Activated CD8-positive, alpha-beta T cell treated with anti-CD3 and anti-CD28 coated beads, Interleukin-2, amount 10 ng/mL, durations not matched to agents 7 days and 5 days (primary cell): ENCODE results near the gene COA6. TPM values are rescaled to one million over a fixed set of nuclear protein-coding genes. Genes with fewer than 3 reads are reported as not detected.

Experiments
- ATAC-seq: fragments of 150-1000 bp; cut with Tn5 transposase; one replicate; pipeline ENCODE4 v1.10.0; 2021; ENCODE audit warnings: moderate library complexity
- CTCF ChIA-PET: fragments of 350-600 bp; sonication (Branson Sonifier 250); formaldehyde crosslinking; loops from one replicate; lab custom pipeline; 2021; ENCODE audit warnings: antibody characterized with exemption; lab: Charles Lee
- POLR2A ChIA-PET: fragments of 350-600 bp; sonication (Branson Sonifier 250); formaldehyde crosslinking; loops from one replicate; lab custom pipeline; 2021; ENCODE audit warnings: antibody characterized with exemption; lab: Charles Lee
- DNase-seq: peaks from one replicate; pipeline ENCODE4 v3.0.0-alpha.2; 2020
- H3K27ac Mint-ChIP-seq: one replicate; pipeline ENCODE4 v1.8.0; 2021; ENCODE audit warnings: mild to moderate bottlenecking, mixed read lengths
- H3K27me3 Mint-ChIP-seq: one replicate; pipeline ENCODE4 v1.8.0; 2021; ENCODE audit warnings: low read depth, mixed read lengths
- H3K36me3 Mint-ChIP-seq: one replicate; pipeline ENCODE4 v1.8.0; 2021; ENCODE audit warnings: low read depth, mixed read lengths
- H3K4me1 Mint-ChIP-seq: one replicate; pipeline ENCODE4 v1.8.0; 2021; ENCODE audit warnings: low read depth, mixed read lengths
- H3K4me3 Mint-ChIP-seq: one replicate; pipeline ENCODE4 v1.8.0; 2021; ENCODE audit warnings: mild to moderate bottlenecking, mixed read lengths
- H3K9me3 Mint-ChIP-seq: one replicate; pipeline ENCODE4 v1.8.0; 2022; ENCODE audit warnings: mixed read lengths; ENCODE audit not compliant: insufficient read depth
- total RNA-seq, 2 experiments: library from RNA; stranded (reverse); gene quantifications; one replicate each; pipeline ENCODE4 v1.2.3, GENCODE V29; 2021

The COA6 gene
- 10 to 100 TPM; 39.2 to 40.0 TPM for total RNA-seq

DNA sequence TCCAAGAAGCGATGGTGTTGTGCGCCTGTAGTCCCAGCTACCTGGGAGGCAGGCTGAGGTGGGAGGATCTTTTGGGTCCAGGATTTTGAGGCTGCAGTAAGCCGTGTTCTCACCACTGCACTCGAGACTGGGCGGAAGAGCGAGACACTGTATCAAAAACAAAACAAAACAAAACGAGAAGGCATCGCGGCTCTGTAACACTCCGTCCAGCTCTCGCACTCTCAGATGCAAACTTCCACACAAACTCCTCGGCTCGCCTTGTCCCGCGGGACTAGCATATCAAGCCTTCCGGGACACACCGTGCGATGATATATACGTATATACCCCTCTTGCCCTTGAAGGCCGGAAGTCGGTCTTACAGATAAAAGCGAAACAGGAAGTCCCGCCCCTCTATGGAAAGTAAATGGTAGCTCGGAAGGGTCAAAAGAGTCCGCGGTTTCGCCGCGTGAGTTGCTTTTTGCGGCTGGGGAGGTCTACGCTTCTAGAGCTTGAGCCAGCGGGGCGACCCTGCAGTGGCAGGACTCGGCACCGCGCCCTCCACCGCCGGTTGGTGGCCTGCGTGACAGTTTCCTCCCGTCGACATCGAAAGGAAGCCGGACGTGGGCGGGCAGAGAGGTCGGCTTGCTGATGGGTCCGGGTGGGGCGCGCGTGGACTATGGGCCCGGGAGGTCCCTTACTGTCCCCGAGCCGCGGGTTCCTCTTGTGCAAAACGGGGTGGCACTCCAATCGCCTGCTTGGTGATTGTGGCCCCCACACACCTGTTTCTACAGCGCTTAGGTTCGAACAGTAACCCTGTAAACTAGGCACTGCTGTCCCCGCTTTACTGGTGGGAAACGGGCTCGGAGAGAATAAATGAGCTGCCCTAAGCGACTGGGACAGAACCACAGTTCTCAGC, at the start of gene COA6:
COA6 (plus strand) TSS at position 393 of the 895 bp plus-strand sequence; CDS start at position 404, 11 bp downstream.
- ChIA-PET CTCF (interaction anchor here (0.8 to 3.9 kb wide), 9 partner anchors 8 to 202 kb away, joined by 3 to 17 read pairs (median 8); no protein-coding TSS in a partner anchor), POLR2A (interaction anchor here (0.6 to 2.0 kb wide), 18 partner anchors 9 to 730 kb away, joined by 3 to 24 read pairs (median 3); partner anchors contain the start of gene IRF2BP2)
- Mint-ChIP-seq H3K27ac (peak within 1 kb of the TSS; percentile 100), H3K36me3 (peaks cover 36% of the 10 kb centered on the region), H3K9me3 (no peaks in the 10 kb centered on the region), H3K4me1 (peaks cover 37% of the 10 kb centered on the region), H3K27me3 (no peaks in the 10 kb centered on the region), H3K4me3 (peak within 1 kb of the TSS; percentile 97)
- DNase-seq (peak; percentile 94), ATAC-seq (peak; percentile 90)

GRCh38 chr1:234324821-234325220, 48.4 kb upstream of the COA6 start:
- H3K4me1 Mint-ChIP-seq = peaks cover 32% of the 10 kb centered on the region
- DNase-seq (no peak), ATAC-seq (no peak)
- H3K9me3 Mint-ChIP-seq = no peaks in the 10 kb centered on the region
- no peak overlapping the region for H3K27ac Mint-ChIP-seq
- peaks cover 28% of the 10 kb centered on the region for H3K36me3 Mint-ChIP-seq
- POLR2A ChIA-PET = interaction anchor here (1.2 kb wide), 1 partner anchor 49 kb away, joined by 3 read pairs; the partner anchor contains the start of gene COA6
- peaks cover 3% of the 10 kb centered on the region for H3K27me3 Mint-ChIP-seq
- H3K4me3 Mint-ChIP-seq = no peak overlapping the region
- CTCF ChIA-PET = interaction anchor here (1.0 to 7.3 kb wide), 3 partner anchors 15 to 210 kb away, joined by 3 to 44 read pairs (median 11); no protein-coding TSS in a partner anchor

GRCh38 chr1:234325878-234326496, 47.3 kb upstream of the COA6 start:
- ATAC-seq = peak; percentile 31
- H3K27ac Mint-ChIP-seq = no peak overlapping the region
- DNase-seq = no peak
- H3K4me3 Mint-ChIP-seq = peak overlapping the region; percentile 64
- ChIA-PET POLR2A (interaction anchor here (0.6 to 1.2 kb wide), 2 partner anchors 48 to 86 kb away, joined by 3 to 5 read pairs; partner anchors contain the start of gene COA6), CTCF (interaction anchor here (0.6 to 7.3 kb wide), 25 partner anchors 7 to 212 kb away, joined by 3 to 44 read pairs (median 4); partner anchors contain the start of gene COA6)
- peaks cover 3% of the 10 kb centered on the region for H3K27me3 Mint-ChIP-seq
- H3K9me3 Mint-ChIP-seq = no peaks in the 10 kb centered on the region
- H3K36me3 Mint-ChIP-seq = peaks cover 24% of the 10 kb centered on the region
- H3K4me1 Mint-ChIP-seq = peaks cover 32% of the 10 kb centered on the region

- H3K4me1 Mint-ChIP-seq = peaks cover 26% of the 10 kb centered on the region
- H3K27me3 Mint-ChIP-seq = peaks cover 5% of the 10 kb centered on the region
- H3K27ac Mint-ChIP-seq = no peak overlapping the region
- peak; percentile 77 for DNase-seq
- H3K4me3 Mint-ChIP-seq = peak overlapping the region; percentile 64
- ChIA-PET POLR2A (interaction anchor here (0.8 kb wide), 1 partner anchor 119 kb away, joined by 3 read pairs; no protein-coding TSS in a partner anchor), CTCF (interaction anchor here (0.7 to 7.3 kb wide), 31 partner anchors 8 to 234 kb away, joined by 3 to 44 read pairs (median 4); partner anchors contain the start of gene COA6)
- ATAC-seq = peak; percentile 92
- H3K9me3 Mint-ChIP-seq = no peaks in the 10 kb centered on the region
- peaks cover 20% of the 10 kb centered on the region for H3K36me3 Mint-ChIP-seq
These were observed 46.5 kb upstream of the COA6 start for GRCh38 chr1:234326497-234327366.

GRCh38 chr1:234327577-234328164, 45.6 kb upstream of the COA6 start:
- Mint-ChIP-seq H3K27me3 (peaks cover 11% of the 10 kb centered on the region), H3K27ac (no peak overlapping the region), H3K4me1 (peaks cover 24% of the 10 kb centered on the region), H3K4me3 (no peak overlapping the region), H3K9me3 (no peaks in the 10 kb centered on the region), H3K36me3 (peaks cover 19% of the 10 kb centered on the region)
- ChIA-PET CTCF (interaction anchor here (0.8 to 7.3 kb wide), 15 partner anchors 9 to 214 kb away, joined by 3 to 44 read pairs (median 5); partner anchors contain the start of gene COA6), POLR2A (no interaction called here)
- no peak for DNase-seq
- ATAC-seq = no peak

DNA sequence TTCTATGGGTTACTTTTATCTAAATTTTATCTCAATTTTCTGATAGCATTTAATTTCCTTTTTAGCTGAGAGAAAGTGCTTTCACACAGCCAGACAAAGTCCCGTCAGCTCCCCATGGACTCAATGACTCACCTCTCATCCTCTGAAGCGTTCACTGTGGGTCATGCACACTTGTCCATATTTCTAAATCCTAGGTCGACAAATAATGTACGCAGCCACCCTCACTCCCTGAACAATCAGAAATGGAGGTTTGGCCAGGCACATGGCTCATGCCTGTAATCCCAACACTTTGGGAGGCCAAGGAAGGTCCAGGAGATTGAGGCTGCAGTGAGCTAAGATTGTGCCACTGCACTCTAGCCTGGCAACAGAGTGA, 42.4 kb upstream of the COA6 start:
- H3K9me3 Mint-ChIP-seq = no peaks in the 10 kb centered on the region
- peaks cover 12% of the 10 kb centered on the region for H3K27me3 Mint-ChIP-seq
- H3K27ac Mint-ChIP-seq = no peak overlapping the region
- no peak overlapping the region for H3K4me3 Mint-ChIP-seq
- ChIA-PET CTCF (interaction anchor here (1.1 kb wide), 1 partner anchor 21 kb away, joined by 5 read pairs; no protein-coding TSS in a partner anchor), POLR2A (no interaction called here)
- ATAC-seq = no peak
- no peak for DNase-seq
- H3K36me3 Mint-ChIP-seq = peaks cover 3% of the 10 kb centered on the region
- H3K4me1 Mint-ChIP-seq = peaks cover 12% of the 10 kb centered on the region

DNA sequence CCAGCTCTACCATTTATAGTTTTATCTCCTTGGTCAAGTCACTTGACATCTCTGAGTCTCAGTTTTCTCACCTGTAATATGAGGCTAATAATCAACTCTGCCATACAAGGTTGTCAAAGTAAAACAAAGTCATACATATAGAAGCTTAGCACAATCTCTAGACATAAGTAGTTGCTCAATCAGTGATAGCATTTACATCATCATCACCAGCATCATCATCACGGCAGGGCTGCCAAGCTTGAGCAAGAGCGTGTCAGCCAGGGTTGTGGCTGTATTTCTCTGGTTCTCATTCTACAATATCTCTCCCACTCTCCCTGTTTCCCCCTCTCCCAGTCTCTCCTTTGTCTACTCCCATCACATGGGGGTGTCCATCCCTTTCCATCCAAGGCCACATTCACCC, 41.7 kb upstream of the COA6 start:
- Mint-ChIP-seq H3K27ac (no peak overlapping the region), H3K36me3 (peaks cover 3% of the 10 kb centered on the region), H3K9me3 (no peaks in the 10 kb centered on the region), H3K4me1 (peaks cover 5% of the 10 kb centered on the region), H3K4me3 (no peak overlapping the region), H3K27me3 (peaks cover 14% of the 10 kb centered on the region)
- POLR2A ChIA-PET = no interaction called here
- DNase-seq (no peak), ATAC-seq (no peak)
- CTCF ChIA-PET = interaction anchor here (0.5 to 1.1 kb wide), 2 partner anchors 21 to 981 kb away, joined by 3 to 5 read pairs; no protein-coding TSS in a partner anchor

GRCh38 chr1:234336359-234336758, 36.9 kb upstream of the COA6 start:
- ATAC-seq = no peak
- Mint-ChIP-seq H3K27ac (no peak overlapping the region), H3K27me3 (peaks cover 24% of the 10 kb centered on the region), H3K4me3 (no peak overlapping the region), H3K36me3 (peaks cover 5% of the 10 kb centered on the region), H3K9me3 (peaks cover 19% of the 10 kb centered on the region), H3K4me1 (no peaks in the 10 kb centered on the region)
- DNase-seq = no peak
- CTCF ChIA-PET = interaction anchor here (0.9 to 3.5 kb wide), 4 partner anchors 10 to 222 kb away, joined by 3 to 22 read pairs (median 8); no protein-coding TSS in a partner anchor
- POLR2A ChIA-PET = no interaction called here

- ATAC-seq = no peak
- H3K4me1 Mint-ChIP-seq = no peaks in the 10 kb centered on the region
- H3K9me3 Mint-ChIP-seq = peaks cover 19% of the 10 kb centered on the region
- DNase-seq = no peak
- no peak overlapping the region for H3K27ac Mint-ChIP-seq
- POLR2A ChIA-PET = no interaction called here
- H3K27me3 Mint-ChIP-seq = peaks cover 19% of the 10 kb centered on the region
- H3K4me3 Mint-ChIP-seq = no peak overlapping the region
- peaks cover 5% of the 10 kb centered on the region for H3K36me3 Mint-ChIP-seq
- CTCF ChIA-PET = interaction anchor here (2.6 to 3.5 kb wide), 3 partner anchors 11 to 223 kb away, joined by 7 to 22 read pairs (median 9); no protein-coding TSS in a partner anchor
These were observed 36.0 kb upstream of the COA6 start for GRCh38 chr1:234337233-234337632.

GRCh38 chr1:234340528-234340927, 32.7 kb upstream of the COA6 start:
- no peak for DNase-seq
- POLR2A ChIA-PET = no interaction called here
- Mint-ChIP-seq H3K9me3 (peaks cover 19% of the 10 kb centered on the region), H3K4me3 (no peak overlapping the region), H3K27me3 (peaks cover 17% of the 10 kb centered on the region), H3K27ac (no peak overlapping the region), H3K36me3 (peaks cover 5% of the 10 kb centered on the region), H3K4me1 (no peaks in the 10 kb centered on the region)
- ATAC-seq = no peak
- CTCF ChIA-PET = interaction anchor here (1.3 kb wide), 1 partner anchor 17 kb away, joined by 4 read pairs; no protein-coding TSS in a partner anchor
